Fibroblast of lung (primary cell): ENCODE data around the gene DCBLD2. TPM values are rescaled to one million over a fixed set of nuclear protein-coding genes. Genes with fewer than 3 reads are reported as not detected.

Source experiments
- DNase-seq, 2 donors: peaks; one replicate each; pipeline versions ENCODE4 v3.0.0 to v3.0.0-alpha.2; 2010; ENCODE audit warnings: low read depth in 2 of 2
- H2AFZ ChIP-seq: 2 replicates; pipeline ENCODE4 v1.5.1; 2012; ENCODE audit warnings: low read length, control low read depth, inconsistent platforms
- H3K27ac ChIP-seq: 2 replicates; pipeline ENCODE4 v1.5.1; 2011; ENCODE audit warnings: low read length, control low read depth; ENCODE audit not compliant: insufficient read depth
- H3K27me3 ChIP-seq: 2 replicates; pipeline ENCODE4 v1.5.1; 2011; ENCODE audit warnings: mild to moderate bottlenecking, low read length; ENCODE audit not compliant: control insufficient read depth, insufficient read depth
- H3K36me3 ChIP-seq: 2 replicates; pipeline ENCODE4 v1.5.1; 2011; ENCODE audit warnings: low read length; ENCODE audit not compliant: control insufficient read depth, insufficient read depth
- H3K4me1 ChIP-seq: 2 replicates; pipeline ENCODE4 v1.5.1; 2011; ENCODE audit warnings: low read length; ENCODE audit not compliant: control insufficient read depth, insufficient read depth; ENCODE audit errors: extremely low read depth
- H3K4me2 ChIP-seq: 2 replicates; pipeline ENCODE4 v1.5.1; 2011; ENCODE audit warnings: low read length, control low read depth; ENCODE audit not compliant: insufficient read depth; ENCODE audit errors: extremely low read depth
- H3K4me3 ChIP-seq, 4 experiments: fragments of 200-600 bp in 1 of 4; sonication (generic) in 1 of 4; replicated peaks in 1 of 4; 2 replicates each; pipeline ENCODE4 v1.5.1; 2011 to 2016; ENCODE audit warnings: low read length in 4 of 4, low read depth in 3 of 4, mild to moderate bottlenecking in 3 of 4, control low read depth in 2 of 4, inconsistent platforms in 1 of 4, mixed read lengths in 1 of 4; ENCODE audit not compliant: insufficient read depth in 1 of 4; ENCODE audit errors: control extremely low read depth in 1 of 4
- H3K79me2 ChIP-seq: 2 replicates; pipeline ENCODE4 v1.5.1; 2012; ENCODE audit warnings: mild to moderate bottlenecking, low read length, inconsistent platforms; ENCODE audit not compliant: control insufficient read depth, insufficient read depth
- H3K9ac ChIP-seq: 2 replicates; pipeline ENCODE4 v1.5.1; 2011; ENCODE audit warnings: mild to moderate bottlenecking, low read length, control low read depth; ENCODE audit not compliant: insufficient read depth
- H3K9me3 ChIP-seq: 2 replicates; pipeline ENCODE4 v1.5.1; 2012; ENCODE audit warnings: low read depth, low read length; ENCODE audit not compliant: control insufficient read depth, insufficient read depth
- H4K20me1 ChIP-seq: 2 replicates; pipeline ENCODE4 v1.5.1; 2011; ENCODE audit warnings: low read length; ENCODE audit not compliant: control insufficient read depth, insufficient read depth; ENCODE audit errors: extremely low read depth
- CTCF ChIP-seq, 2 donors: IDR thresholded peaks in 1 of 2; conservative IDR thresholded peaks in 1 of 2; 1 replicate in 1 of 2; 2 replicates in 1 of 2; pipeline ENCODE4 v1.5.1; 2011 to 2012; ENCODE audit warnings: low read length in 2 of 2, control low read depth in 1 of 2, inconsistent platforms in 1 of 2, low read depth in 1 of 2, mild to moderate bottlenecking in 1 of 2
- EZH2 ChIP-seq: IDR thresholded peaks from 2 replicates; pipeline ENCODE4 v1.5.1; 2012; ENCODE audit warnings: low read length, control low read depth, mild to moderate bottlenecking; ENCODE audit errors: missing control alignments
- polyA plus RNA-seq, 2 donors: library from polyadenylated mRNA; depleted of rRNA in 1 of 2; stranded (reverse) in 1 of 2; unstranded in 1 of 2; fragments of >200 nt; gene quantifications; 2 replicates each; pipeline ENCODE4 v1.2.1, GENCODE V29; 2011 to 2012; ENCODE audit warnings: missing spikeins in 1 of 2
- total RNA-seq: library from RNA; depleted of rRNA; stranded (reverse); fragments of >200 nt; gene quantifications from 2 replicates; pipeline ENCODE4 v1.2.1, GENCODE V29; 2014

DCBLD2 gene
- total and polyA plus RNA-seq, 2 donors (not counting 1 experiment from before 2014, with no cell fraction given) = 98.1 to 195 TPM

DNA sequence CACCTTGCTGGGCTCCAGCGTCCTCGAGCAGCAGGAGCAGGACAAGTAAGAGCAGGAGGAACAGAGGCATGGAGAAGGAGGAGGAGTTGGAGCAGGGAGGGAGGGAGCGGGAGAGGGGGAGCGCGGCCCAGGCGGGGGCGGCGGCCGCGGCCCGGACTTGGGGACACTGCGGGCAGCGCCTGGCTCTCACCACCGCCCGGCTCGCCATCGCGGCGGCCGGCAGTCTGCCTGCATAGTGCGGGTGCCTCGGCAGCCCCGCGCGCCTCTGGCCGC, 440 bp downstream of the DCBLD2 start:
- peak overlapping the region; percentile 85 for H3K4me2 ChIP-seq
- peak; percentile 53 to 64 for DNase-seq

GRCh38 chr3:98900265-98901118, 1.0 kb downstream of the DCBLD2 start:
- no peak for DNase-seq
- H4K20me1 ChIP-seq = peaks cover 3% of the 10 kb centered on the region
- H3K4me2 ChIP-seq = peak overlapping the region; percentile 85
- no peaks in the 10 kb centered on the region for H3K9me3 ChIP-seq
- peaks cover 2% of the 10 kb centered on the region for H3K36me3 ChIP-seq
- peak overlapping the region; percentile 87 for H3K27ac ChIP-seq
- H2AFZ ChIP-seq = no peak overlapping the region
- H3K79me2 ChIP-seq = peaks cover 64% of the 10 kb centered on the region
- peaks cover 8% of the 10 kb centered on the region for H3K4me1 ChIP-seq
- H3K27me3 ChIP-seq = no peaks in the 10 kb centered on the region
- H3K4me3 ChIP-seq = peak overlapping the region; percentile 64 to 87 (median 84)
- peak overlapping the region; percentile 95 for H3K9ac ChIP-seq
- TF ChIP-seq EZH2 = no peak
- TF ChIP-seq CTCF (conservative IDR thresholded peaks at IDR 0.05 in 1 of 2, IDR thresholded peaks at IDR 0.05 in 1 of 2; ENCODE audit: low read depth in 1 of 2, low read length in 2 of 2) = no peak

More for the DNA sequence above, 440 bp downstream of the DCBLD2 start:
- Histone ChIP-seq H3K9me3 (no peaks in the 10 kb centered on the region), H3K4me3 (peak overlapping the region; percentile 64 to 87 (median 84)), H3K27me3 (no peaks in the 10 kb centered on the region), H3K27ac (peak overlapping the region; percentile 87), H3K9ac (peak overlapping the region; percentile 95), H3K4me1 (peaks cover 6% of the 10 kb centered on the region), H3K36me3 (no peaks in the 10 kb centered on the region), H4K20me1 (no peaks in the 10 kb centered on the region), H2AFZ (peak overlapping the region; percentile 31), H3K79me2 (peaks cover 58% of the 10 kb centered on the region)
- TF ChIP-seq EZH2 (no peak), CTCF (conservative IDR thresholded peaks at IDR 0.05 in 1 of 2, IDR thresholded peaks at IDR 0.05 in 1 of 2; ENCODE audit: low read depth in 1 of 2, low read length in 2 of 2) (no peak)

DNA sequence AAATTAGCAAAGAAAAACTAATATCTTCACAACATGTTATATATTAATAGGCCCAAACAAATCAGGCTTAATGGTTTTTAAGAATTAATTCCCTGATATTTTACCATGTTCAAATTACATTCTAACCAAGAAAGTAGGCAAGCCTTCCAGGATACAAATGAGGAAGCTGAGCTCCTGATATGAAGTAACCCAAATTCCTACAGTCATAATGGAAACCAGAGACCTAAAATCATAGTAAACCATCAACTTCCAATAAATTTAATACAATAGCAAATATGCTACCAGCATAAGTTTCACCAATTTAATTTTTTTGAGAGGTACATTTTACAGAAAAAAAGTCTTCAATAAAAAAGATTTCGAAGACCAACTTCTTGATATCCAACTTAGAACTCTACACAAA, 3.8 kb downstream of the DCBLD2 start:
- Histone ChIP-seq H3K9ac (no peak overlapping the region), H3K27me3 (no peaks in the 10 kb centered on the region), H3K4me2 (peak overlapping the region; percentile 83), H3K9me3 (no peaks in the 10 kb centered on the region), H3K36me3 (peaks cover 2% of the 10 kb centered on the region), H3K4me1 (peaks cover 18% of the 10 kb centered on the region), H3K4me3 (peak overlapping the region; percentile 64 to 87 (median 84)), H4K20me1 (peaks cover 3% of the 10 kb centered on the region), H3K27ac (no peak overlapping the region), H3K79me2 (peaks cover 92% of the 10 kb centered on the region), H2AFZ (no peak overlapping the region)
- no peak for DNase-seq
- TF ChIP-seq EZH2 = no peak
- no peak for TF ChIP-seq CTCF (conservative IDR thresholded peaks at IDR 0.05 in 1 of 2, IDR thresholded peaks at IDR 0.05 in 1 of 2; ENCODE audit: low read depth in 1 of 2, low read length in 2 of 2)
